Measurements from ENCODE around the gene CEP97.

Gene CEP97

DNA sequence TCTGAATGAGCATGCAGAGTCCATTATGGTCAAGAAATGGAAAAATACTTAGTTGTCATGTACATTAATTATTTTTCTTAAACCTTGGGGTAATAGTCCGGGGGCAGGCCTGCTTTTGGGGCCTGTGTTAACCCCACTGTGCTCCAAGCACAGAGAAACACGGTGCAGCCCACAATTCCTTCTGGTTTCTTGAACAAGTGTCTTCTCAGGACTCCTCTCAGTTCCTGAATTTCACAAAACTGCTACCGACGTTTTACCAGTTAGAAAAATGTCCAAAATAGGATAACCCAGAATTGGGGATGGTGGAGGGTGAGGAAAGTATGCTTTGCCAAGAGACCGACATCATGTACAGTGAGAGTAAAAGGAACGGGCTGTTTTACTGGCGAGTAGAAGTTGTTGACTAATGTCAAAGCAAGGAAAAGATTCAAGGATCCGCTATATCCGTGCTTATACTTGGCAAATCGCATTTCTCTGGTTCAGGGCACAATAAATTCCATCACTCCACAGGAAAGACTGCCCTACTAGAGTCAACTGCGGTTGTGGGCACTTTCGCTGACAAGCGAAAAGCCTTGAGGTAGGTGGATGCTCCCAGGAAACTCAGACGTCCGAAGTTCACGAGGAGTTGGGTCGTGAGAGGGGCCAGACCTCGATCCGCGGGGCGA lies 54.1 kb downstream of the CEP97 start:
- no peak for DNase-seq (ENCODE audit: low read depth)

DNA sequence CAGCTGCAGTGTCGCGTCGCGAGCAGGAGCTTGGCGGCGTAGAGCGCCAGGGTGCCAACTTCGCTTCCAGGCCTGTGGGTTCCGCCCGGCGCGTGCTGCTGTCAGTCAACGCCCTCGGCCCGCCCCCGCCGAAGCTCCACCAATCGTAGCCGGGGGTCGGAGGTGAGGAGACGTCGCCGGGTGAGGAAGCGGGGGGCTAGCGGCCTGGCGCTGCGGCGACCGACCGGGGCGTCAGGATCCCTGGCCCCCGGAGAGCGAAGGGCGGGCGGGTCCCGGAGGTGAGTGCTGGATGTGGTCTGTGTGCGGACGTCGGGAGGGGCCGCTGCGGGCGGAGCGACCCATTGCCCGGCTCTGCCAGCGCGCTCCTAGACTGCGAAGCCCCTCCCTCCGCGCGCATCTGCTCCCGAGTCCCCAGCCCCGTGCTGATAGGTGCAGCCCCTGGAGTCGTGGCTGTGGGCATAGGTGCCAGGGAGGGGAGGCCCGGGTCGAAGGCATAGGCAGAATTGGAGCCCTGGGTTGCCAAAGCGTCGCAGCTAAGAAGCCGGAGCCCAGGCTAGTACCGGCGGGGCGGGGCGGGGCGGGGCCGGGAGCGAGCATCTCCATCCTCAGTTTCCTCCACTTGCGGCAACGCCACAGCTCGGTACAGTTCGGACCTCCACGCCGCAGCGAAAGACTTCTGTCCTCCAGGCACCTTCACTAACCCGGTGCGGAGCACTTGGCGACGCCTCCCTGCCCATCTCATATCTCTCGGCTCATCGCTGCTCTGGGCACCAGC lies 54.8 kb downstream of the CEP97 start, which contains the start of gene NXPE3:
NXPE3 (plus strand) TSS at position 165 of the 775 bp plus-strand sequence. CDS start 6,386 bp downstream, outside the sequence.
- DNase-seq (ENCODE audit: low read depth), result peak; percentile 88

DNA sequence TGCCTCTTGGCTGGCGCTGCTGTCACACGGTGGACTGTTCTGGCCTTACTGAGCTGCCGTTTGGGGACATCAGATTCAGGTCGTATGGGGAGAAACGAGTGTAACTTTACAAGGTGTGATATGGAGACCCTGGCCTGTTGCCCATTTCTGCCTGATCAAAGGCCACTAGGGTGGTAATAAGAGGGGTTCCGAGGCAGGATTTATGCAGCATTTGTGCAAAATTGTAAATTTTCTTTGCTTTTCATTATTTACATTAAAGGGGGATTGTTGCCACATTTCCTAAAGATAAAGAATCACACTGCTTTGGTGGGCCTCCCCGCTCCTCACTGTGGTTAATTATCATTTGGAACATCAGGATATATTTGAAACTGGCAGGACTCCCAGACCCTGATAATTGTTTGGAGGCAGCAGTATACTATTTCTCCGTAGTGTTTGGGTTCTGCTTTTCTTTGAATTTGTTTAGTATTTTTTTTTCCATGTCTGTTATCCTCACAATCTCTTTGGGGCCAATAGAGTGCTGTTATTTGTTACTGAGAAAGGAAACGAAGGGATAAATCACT lies 55.5 kb downstream of the CEP97 start:
- DNase-seq (ENCODE audit: low read depth), result no peak

DNA sequence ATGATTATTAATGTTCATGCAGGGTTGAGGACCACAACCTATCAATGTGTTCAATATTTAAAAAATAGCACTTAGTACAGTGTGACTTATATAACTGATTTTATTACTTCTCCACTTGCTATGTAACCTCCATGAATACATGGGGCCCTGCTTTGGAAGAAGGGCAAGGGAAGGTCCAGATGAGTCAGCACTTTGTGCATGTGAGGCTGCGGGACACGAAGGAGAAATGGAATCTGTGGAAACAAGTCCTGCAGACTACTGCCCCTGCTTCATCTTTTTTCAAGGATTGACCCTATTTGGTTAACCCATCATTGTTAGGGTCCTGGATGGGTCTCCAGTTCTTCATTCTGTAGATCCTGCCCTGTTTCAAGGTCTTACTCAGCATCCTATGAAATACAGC lies 56.2 kb downstream of the CEP97 start:
- DNase-seq (ENCODE audit: low read depth), result no peak

DNA sequence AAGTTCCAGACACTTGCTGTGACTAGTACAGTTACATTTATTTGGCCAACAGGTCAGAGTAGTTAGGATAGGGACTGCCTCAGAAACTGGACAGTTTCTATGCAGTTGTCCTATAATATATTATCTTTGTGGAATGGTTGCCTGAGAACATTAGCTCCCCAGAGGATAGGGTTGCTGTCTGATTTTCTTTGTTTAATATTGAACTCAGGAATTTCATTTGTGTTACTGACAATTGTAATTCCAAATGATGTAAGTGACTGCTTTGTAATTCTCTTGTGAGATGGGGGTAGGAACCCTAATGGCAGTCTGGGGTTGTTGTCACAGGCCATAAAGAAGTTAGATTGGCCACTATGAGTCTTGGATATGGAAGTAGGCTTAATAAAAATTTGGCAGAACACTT lies 56.8 kb downstream of the CEP97 start:
- no peak for DNase-seq (ENCODE audit: low read depth)

DNA sequence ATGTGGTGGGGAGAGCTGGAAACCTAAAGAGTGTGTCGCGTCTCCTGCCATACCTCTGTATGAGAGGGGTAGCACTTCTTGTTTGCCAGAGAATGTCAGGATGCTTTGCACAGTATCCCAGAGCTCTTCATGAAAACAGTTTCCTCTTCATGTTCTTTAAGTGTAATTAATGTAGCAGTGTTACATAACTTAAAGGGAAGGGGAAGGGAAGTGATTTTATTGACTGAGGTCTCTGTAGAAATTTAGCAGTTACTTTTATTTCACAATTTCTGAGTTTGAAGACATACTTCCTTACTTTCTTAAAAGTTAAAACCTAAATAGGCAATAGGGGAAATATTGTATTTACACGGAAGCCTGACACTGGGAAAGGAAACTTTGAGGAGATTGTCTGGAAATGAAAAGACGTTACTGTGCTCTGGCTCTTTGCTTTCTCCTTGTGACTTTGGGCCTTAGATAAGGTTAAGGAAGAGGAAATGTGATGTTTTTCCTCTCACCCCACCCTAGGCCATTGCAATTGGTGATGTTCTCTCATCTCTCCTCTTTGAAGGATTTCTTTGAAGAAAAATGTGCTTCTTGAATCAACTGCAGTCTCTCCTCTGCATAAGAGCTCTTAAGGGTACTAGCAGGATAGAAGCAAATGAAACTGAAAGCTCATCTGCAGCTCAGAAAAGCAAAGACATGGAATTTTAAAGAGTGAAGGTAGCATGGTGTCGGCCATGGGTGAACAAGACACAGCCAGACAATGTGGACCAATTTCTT lies 60.6 kb downstream of the CEP97 start:
- no peak for DNase-seq (ENCODE audit: low read depth)

DNA sequence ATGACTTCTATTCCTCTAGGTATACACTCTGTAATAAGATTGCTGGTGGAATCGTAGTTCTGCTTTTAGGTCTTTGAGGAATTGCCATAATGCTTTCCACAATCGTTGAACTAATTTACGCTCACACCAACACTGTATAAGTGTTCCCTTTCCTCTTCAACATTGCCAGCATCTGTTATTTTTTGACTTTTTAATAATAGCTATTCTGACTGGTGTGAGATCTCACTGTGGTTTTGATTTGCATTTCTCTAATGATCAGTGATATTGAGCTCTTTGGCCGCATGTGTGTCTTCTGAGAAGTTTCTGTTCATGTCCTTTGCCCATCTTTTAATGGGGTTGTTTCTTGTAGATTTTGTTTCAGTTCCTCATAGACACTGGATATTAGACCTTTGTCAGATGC lies 67.4 kb downstream of the CEP97 start:
- DNase-seq (ENCODE audit: low read depth), result no peak

DNA sequence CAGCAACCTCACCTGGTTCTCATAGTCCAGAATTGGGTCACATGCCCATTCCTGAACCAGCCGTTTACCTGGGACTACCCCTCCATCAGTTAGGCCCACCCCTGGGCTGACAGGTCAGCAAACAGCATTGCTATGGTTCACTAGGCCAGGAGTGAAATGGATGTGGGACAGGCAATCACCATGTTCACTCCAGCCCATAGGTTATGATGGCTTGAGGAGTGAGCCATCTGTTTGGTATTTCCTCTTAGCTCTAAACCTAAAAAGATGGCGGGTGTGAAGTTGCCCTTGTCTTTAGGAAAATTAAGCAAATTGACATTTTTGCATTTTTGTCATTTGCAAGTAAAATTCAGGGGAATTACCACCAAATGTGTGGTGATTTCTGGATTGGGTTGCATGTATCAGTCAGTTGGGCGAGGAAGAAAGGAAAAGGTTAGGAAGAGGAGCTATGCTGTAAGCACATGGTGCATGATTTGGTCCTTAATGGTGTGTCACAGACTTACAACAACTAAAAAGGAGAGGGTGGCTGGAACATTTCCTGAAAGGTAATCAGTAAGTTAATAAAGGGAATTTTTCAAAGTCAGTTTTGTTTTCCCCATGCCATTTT lies 71.8 kb downstream of the CEP97 start:
- DNase-seq (ENCODE audit: low read depth), result no peak

DNA sequence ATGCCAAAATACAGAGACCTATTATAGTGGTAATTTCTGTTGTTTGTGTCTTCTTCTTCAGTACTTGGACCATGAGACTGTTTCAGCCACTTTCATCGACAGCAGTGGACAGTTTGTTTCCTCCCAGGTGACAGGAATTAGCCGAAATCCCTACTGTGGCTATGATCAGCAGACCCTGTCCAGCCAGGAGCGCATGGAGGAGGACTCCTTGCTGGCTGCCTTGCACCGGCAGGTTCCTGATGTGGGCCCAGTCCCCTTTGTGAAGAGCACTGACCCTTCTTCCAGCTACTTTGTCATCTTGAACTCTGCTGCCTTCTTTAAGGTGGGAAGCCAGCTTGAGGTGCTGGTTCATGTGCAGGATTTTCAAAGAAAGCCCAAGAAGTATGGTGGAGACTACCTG lies 76.8 kb downstream of the CEP97 start:
- DNase-seq (ENCODE audit: low read depth), result no peak

DNA sequence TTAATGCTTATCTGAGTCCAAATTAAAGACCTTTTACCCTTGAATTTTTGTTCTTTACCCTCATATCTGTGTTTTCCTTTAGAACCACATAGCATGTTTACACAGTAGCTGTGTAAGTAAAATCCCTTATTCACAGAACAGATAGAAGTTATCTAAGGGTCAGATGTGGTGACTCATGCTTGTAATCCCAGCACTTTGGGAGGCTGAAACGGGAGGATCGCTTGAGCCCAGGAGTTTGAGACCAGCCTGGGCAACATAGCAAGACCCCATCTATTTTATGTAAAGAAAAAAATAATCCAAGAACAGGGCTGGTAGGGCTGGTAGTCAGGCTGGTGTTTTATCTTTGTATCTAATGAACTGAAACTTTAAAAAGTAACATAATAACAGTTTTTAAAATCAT lies 77.8 kb downstream of the CEP97 start:
- no peak for DNase-seq (ENCODE audit: low read depth)

DNA sequence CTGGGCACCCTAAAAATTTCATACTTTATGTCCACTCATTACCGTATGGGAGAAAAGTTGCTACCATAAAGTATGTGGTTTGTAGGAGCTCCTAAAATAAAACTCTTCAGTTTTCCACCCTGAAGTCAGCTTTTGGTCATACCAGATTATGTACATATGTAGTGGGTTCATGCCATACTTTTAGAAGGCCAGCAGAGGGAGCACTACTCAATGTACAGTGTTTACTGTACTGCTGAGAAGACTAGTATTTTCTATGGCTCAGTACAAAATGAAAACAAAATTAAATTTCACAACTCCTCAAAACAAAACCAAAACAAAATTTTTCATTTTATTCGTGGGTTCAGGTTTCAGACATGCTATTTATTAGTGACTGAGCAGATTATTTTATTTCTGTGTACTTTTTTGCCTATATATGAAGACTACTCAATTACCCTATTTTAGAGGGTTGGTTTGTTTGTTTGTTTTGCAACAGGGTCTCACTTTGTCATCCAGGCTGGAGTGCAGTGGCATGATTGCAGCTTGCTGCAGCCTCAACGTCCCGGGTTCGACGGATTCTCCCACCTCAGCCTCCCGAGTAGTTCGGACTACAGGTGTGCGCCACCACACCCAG lies 78.9 kb downstream of the CEP97 start:
- DNase-seq (ENCODE audit: low read depth), result peak; percentile 12

DNA sequence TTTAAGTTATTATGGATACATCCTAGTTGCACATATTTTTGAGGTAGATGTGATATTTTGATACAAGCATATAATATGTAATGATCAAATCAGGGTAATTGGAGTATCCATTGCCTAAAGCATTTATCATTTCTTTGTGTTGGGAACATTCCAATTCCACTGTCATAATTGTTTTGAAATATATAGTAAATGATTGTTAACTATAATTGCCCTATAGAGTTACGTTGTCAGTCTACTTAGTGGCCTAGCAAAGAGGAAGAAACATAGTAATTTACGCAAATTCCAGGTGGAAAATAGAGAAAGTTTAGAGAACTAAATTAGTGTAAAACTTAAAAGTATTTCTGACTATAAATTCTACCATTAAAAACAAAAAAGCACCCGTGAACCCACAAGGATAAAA lies 79.5 kb downstream of the CEP97 start:
- no peak for DNase-seq (ENCODE audit: low read depth)

DNA sequence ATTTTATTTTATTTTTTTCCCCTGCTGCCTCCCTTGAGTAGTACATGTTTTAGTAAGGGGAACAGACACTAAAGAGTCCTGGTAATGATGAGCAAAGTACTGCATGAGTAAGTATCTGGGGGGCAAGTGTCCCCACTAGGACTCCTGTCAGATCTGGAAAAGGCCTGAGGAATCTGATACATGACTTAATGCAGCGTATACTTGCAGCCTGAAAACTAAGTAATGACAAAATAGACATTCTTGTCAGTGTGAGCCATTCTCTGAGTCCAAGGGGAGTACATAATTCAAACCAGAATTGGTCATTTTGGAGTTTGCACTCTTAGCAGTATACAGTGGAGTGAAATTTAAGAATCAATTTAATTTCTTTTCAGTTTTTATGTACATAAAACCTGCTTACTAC lies 82.1 kb downstream of the CEP97 start:
- no peak for DNase-seq (ENCODE audit: low read depth)

DNA sequence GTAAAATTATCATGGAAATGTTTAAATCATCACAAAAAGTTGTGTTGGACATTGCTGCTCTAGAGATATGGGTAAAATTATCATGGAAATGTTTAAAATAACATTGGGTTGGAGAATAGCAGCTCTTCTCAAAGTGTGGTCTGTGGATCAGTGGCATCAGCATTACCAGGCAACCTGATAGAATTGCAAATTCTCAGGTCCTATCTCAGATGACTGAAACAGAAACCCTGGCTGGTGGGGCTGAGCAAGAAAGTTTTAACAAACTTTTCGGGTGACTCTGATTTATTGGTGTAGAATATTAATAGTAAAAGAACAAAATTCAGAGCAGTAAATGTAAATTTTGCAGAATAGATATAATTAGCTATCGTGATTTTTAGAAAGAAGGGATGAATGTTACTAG lies 83.5 kb downstream of the CEP97 start:
- no peak for DNase-seq (ENCODE audit: low read depth)

DNA sequence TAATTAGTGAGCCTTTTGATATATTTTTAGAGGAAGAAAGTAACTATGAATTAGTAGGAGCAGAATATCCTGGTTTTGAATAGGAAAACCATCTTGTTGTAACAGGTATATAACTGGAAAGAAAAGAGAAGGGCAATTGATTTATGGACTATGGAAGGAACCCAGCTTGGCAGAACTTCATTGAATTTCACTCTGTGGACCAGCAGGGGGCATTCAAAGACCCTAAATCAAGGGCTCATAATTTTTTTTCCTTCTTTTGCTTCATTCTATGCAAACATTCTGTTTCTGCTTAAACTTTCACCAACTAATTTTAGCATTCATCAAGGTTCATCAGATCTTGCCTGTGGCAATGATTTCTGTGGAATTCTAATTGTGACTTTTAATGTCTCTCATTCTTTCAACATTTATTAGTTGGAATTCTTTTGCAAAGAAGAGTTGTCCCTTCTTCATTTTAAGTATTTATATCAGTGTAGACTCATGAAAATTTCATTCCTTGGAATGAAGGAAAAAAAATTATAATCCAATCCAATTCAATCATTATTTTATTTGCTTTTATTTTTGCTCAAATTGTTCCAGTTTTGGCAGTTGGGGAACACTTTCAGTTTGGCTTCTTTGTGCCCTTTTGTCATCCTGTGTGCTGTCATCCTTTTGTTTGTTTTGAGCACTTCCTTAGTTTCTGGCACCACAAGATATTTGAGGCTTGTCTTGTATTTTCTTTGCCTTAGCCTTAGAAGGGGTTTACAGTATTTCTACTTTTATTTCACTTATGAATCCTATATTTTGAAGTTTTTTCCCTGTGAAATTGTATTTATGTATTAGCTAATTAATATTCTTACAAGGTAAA lies 85.0 kb downstream of the CEP97 start:
- DNase-seq (ENCODE audit: low read depth), result peak; percentile 14

DNA sequence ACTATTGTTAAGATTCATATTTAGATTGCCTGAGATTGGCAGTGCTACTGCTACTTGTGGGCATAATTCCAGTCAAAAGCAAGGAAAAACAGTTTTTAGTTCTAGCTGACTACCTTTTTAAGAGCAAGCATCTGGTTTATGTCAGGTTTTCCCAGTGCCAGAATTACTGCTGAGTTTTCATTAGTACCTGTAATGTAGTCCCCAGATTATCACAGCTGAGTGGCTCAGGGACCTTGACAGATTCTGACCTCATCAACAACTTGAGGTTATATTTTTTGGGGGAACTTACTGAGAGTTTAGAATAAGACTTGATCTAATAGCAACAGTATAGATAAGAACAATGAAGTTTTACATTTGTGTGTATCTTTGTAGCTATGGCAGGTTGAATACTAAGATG lies 85.6 kb downstream of the CEP97 start:
- no peak for DNase-seq (ENCODE audit: low read depth)

DNA sequence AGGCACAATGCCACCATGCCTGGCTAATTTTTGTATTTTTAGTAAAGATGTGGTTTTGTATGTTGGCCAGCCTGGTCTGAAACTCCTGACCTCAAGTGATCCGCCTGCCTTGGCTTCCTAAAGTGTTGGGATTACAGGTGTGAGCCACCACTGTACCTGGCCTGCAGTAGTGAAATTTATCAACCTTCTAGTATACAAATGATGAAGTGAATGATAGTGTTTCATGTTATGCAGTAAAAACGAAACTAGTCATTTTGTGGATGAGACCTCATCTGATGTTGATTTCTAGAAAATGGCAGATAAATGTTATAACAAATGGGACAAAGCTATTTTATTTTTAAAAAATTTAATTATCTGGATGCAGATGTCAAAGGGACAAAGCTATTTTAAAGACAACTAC lies 87.5 kb downstream of the CEP97 start:
- DNase-seq (ENCODE audit: low read depth), result no peak

DNA sequence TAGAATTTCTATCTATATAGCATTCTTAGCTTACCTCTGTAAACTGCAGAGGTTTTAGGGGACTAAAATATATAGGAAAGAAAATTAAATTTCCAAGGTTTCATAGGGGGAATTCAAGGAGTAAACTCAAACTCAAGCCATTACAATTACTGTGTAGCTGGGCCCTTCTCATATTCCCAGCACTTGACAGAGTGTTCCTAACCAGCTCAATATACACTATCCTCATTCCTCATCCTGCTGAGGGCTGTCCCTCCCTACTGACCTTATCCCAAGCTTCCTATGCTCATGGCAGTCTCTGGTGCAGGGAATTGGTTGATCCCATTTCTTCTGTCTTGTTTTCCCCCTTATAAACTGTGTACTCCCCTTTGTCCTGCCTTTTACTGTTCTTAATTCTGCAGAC lies 88.5 kb downstream of the CEP97 start:
- no peak for DNase-seq (ENCODE audit: low read depth)

DNA sequence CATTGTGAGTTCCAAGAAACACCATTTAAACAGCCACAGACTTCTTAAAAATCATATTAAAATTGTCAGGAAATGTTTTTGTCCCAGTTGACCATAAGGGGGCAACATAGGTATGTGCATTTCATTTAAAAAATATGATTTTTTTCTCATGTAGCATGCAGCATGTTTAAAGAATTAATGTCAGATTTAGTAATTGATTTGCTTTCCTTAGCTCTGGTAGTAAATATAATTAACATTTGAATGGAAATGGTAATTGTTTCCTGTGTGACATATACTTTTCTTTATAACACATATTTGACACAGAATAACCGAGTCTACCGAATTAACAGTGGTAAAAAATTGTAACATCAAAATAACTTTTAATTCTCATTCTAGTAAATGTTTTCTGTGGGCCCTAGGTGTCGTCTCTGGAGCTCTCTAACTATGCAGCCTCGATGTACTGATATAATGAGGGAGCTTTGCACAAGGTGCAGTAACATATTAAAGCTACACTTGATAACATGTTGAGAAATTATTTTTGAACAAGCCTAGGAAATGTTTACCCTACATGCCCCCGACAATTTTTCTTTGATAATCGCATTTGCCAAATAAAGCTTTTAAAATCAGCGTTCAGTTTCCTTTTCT lies 89.5 kb downstream of the CEP97 start:
- no peak for DNase-seq (ENCODE audit: low read depth)

DNA sequence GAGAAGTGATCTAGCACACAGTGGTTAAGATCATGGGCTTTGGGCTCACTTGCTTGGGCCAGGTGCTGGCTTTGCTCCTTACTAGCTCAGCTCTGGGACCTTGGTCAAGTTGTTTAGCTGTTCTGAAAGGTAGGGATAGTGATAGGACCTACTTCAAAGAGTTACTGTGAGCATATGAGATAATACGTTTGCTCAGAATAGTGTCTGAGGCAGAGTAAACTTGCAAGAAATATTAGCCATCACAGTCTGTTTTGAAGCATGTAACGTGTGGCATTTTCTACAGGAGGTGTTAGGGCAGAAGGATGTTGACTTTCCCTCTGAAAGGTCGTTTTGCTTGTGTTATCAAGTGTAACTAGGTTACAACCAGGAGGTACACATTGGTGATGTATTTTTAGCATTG lies 90.4 kb downstream of the CEP97 start:
- no peak for DNase-seq (ENCODE audit: low read depth)
